ENCODE measurements around the gene ARF1.

Gene ARF1

DNA sequence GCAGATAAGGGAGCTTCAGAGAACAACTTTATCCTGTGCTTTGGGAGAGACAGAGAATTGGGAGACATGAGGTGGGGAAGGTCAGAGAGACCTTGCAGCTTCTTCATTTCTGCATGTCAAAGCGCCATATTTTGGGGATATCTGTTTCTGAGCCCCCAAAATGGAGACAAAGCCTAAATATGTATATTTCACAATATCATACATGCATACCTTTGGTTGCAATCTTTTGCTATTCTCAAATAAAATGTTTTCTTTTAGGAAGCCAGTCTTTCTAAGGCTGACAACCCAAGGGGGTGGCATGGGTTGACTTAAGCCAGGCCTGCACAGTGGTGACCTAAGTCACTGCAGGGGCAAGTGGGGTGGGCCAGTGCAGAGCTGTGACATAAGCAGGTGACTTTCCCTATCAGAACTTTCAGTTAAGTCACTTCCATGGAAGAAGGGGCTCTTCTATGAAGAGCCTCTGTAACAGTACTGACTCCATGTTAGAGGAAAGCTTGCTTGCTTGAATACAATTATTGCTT, 40.5 kb downstream of the ARF1 start:
- no peak for DNase-seq (ENCODE audit: low read depth)

DNA sequence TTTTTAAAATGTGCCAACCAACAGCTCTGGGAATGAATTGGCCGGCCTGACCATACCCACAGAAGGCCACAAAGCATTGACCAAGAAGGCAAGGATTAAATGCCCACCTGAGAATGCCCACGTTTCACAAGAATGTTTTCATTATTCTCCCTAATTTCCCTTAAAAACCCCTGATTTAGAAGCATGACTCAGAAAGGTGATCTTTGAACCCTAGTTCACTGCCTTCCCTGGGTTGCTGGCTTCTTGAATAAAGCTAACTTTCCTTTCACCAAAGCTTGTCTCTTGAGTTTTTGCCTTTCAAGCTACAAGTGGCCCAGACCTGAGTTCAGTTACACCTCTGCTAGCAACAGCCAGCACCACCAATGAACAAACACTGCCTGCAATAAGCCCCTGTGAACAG, 41.0 kb downstream of the ARF1 start:
- DNase-seq (ENCODE audit: low read depth), result no peak

DNA sequence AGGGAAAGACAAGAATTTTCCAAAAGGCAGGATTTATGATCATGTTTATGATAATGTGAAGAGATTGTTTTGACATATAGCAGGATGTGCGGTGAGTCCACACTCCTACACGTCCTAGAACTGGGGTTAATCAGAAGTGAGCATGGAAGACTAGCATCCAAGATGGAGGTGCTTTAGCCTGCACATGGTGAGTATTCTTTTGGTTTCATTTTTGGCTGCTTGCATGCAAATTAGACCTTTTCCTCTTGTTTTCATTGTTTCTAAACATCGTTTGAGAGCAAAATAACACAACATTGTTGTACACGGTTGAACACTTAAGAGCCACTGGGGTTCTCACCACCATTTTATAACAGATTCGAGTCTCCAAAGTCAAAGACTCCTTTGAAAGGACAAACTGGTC, 42.7 kb downstream of the ARF1 start:
- no peak for DNase-seq (ENCODE audit: low read depth)

DNA sequence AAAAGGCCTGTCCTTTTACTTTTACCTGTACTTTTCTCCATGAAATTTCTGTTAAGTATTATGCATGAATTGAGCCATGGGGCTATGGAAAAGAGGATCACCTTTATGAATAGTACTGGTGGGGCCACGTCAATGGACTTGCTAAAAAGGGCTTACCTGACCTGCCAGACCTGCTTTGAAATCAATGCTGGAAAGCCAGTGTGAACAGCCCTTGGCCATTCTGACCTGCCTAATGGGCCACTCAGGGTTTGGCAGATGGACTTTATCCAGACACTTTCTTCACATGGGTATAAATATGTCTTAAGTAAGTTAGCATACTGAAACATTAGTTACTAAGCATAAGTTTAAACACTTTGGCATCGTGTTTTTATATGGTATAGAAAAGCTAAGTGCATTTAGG, 49.3 kb downstream of the ARF1 start:
- DNase-seq (ENCODE audit: low read depth), result no peak

DNA sequence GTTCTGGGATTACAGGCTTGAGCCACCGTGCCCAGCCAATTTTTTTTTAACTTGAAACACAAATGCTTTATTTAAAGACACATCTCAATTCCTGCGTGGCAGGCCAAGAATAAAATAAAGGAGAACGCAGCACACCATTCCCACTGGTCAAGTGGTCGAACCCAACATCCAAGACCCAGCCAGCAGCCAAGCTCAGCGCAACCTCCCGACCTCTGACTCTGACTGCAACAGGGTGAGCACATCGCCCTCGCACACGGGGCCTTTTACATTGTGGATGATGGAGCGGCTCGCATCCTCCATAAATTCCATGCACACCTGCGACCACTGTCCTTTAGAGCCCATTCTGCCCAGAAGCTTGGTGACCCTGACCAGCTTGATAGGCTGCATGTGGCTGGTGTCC, 52.1 kb downstream of the ARF1 start:
- no peak for DNase-seq (ENCODE audit: low read depth)

DNA sequence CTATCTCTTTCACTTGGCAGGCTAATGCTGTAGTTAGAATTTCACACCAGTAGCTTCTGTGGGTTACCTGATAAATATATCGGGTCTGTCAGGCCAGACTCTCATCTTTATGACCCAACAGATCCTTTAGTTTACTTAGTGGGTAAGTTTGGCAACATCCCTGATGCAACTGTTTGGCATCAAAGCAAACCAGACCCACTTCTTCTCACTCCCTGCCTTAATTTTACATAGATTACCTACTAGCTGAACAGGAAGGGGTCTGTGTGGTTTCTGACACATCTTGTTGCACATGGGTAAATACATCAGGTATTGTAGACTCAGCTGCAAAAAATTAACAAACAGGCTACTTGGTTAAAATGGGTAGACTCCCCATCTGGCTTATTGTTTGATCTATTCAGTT, 54.4 kb downstream of the ARF1 start:
- DNase-seq (ENCODE audit: low read depth), result no peak

- no peak for DNase-seq (ENCODE audit: low read depth)
Measured at GRCh38 chr1:228139406-228139930, 57.0 kb downstream of the ARF1 start.

DNA sequence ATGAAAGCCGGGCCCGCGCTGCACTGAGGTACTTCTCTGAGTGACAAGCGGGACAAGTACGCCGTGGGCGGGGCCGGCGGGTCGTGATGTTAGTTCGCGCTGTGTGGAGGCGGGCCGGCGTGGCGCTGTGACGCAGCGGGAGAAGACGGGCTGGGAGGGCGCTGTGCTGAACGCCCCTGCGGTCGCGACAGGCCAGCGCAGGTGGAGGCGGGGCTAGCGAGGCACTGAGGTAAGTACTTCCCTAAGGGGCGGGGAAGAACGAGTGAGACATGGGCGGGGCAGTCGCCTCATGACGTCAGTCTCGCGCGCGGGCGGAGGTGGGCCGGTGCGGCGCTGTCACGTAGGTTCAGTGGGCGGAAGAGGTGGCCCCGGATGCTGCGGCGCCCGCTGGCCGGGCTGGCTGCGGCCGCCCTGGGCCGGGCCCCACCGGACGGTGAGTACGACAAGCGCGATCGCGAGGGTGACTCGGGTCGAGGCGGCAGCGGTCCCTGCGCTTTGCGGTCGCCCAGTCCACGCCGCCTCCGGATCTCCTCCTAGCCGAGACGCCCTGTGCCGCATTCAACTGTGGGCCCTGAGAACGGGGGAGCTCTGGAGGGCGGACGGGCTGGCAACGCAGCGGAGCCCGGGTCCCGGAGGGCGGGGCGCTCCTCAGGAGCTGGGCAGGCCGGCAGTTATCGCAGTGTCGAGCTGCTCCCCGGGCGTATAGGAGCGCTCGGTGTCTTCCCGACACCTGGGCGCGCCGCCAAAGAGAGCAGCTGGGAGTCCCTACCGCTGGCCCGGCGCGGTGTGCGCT, 57.6 kb downstream of the ARF1 start, which contains the start of gene GUK1:
TSS of gene GUK1 (plus strand) at position 349 of the 793 bp plus-strand sequence. CDS start at position 373, 24 bp downstream.
- DNase-seq (ENCODE audit: low read depth), result peak; percentile 99

- no peak for DNase-seq (ENCODE audit: low read depth)
Measured at GRCh38 chr1:228140724-228141225, 58.3 kb downstream of the ARF1 start.

- DNase-seq (ENCODE audit: low read depth), result no peak
Measured at GRCh38 chr1:228141226-228142044, 58.9 kb downstream of the ARF1 start.

DNA sequence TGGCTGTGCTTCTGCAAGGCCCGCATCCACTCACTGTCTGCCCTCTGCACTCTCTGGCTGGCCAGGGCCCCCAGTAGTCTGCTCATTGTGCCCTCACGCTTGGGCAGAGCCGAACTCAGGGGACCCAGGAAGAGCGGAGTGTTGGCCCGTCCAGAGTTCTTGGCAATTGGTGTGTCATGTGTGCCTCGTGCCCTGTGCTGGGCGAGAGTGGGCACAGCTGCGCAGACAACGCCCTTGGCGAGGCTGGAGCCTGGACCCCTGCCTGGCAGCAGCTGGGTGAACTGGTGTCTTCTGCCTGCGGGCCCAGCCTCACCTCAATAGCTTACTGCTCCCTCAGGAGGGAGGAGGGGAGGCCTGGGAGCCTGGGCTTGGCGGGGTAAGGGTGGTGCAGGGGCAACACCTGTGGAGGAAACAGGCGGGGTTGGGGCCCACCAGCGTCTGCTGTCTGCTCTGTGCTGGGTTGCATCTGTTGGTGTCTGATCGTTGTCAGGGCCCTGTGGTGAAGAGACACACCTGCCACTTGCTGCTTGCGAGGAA, 59.7 kb downstream of the ARF1 start:
- DNase-seq (ENCODE audit: low read depth), result no peak

DNA sequence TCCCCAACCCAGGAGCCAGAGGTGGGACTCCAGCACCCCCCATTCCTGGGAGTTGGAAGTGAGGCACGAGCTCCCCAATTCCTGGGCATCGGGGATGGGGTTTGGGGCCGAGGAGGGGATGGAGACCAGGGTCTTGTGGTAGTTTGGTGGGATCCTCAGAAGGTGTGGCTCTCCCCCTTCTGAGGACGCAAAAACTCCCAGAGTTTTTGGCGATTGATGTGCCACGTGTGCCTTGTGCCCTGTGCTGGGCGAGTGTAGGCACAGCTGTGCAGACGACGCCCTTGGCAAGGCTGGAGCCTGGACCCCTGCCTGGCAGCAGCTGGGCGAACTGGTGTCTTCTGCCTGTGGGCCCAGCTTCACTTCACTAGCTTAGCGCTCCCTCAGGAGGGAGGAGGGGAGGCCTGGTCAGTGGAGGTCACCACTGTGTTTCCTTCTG, 60.2 kb downstream of the ARF1 start:
- no peak for DNase-seq (ENCODE audit: low read depth)

DNA sequence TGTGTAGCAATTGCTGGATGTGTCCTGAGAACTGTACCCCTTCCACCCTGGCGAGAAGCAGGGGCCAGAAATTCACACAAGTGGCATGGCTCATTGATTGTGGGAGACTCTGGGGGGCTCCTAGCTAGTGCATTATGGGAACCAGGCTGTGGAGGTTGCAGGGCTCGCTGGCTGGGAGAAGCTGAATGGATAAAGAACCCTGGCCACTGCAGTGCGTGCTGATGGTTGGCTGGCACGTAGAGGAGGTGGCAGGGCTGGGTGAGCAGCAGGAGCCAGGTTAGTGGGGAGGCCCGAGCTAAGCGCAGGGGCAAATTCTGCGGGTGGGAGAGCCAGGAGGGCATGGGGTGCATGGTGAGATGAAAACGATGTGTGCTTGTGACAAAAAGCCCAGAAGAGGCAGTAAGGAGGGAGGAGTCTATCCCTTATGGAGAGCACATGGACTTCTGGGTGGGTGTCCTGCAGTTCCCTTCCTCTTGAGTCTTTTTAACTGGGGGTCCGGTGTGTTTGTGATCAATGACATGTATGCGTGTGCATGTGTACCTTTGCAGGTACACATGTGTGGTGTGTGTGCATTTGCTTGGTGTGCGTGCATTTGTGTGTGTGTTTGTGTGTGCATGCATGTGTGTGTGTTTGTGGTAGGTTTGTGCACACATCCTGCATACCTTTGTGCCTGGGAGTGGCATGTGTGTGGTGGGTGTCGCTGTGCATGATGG, 61.1 kb downstream of the ARF1 start:
- DNase-seq (ENCODE audit: low read depth), result no peak

DNA sequence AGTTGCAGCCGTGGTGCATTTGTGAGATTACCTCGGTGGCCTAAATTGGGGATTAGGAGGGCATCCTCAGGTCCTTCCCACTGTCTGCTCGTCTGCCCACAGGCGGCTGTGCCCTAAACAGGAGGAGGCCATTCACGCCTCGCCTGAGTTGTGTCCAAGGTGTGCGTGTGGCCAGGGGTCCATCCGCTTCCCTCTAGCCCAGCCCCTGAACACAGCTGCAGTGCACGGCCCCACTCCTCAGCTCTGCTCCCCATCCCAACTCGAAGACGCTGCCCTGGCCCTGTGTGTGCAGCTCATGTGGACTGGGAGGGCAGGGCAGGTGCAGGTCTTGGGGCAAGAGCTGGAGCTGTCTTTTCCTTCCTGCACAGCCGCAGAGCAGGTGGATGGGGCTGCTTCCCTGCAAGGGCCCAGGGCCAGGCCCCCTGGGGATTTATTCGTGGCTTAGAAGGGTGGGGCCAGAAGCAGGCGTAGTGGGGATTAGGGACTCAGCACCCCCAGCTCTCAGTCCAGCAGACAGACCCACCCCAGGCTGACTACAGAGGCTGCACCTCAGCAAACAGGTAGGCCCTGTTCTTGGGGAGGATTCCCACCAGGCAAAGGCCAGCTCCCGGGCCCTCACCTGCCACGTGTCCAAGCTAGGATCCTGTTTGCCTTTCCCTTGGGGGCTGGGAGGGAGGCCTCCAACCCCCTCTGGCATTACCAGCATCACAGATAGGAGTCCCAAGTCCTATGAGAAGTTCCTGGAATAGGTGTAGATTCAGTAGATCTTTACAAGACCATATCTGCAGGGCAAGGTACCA, 61.9 kb downstream of the ARF1 start:
- no peak for DNase-seq (ENCODE audit: low read depth)

- DNase-seq (ENCODE audit: low read depth), result no peak
Measured at GRCh38 chr1:228144993-228145343, 62.5 kb downstream of the ARF1 start.

DNA sequence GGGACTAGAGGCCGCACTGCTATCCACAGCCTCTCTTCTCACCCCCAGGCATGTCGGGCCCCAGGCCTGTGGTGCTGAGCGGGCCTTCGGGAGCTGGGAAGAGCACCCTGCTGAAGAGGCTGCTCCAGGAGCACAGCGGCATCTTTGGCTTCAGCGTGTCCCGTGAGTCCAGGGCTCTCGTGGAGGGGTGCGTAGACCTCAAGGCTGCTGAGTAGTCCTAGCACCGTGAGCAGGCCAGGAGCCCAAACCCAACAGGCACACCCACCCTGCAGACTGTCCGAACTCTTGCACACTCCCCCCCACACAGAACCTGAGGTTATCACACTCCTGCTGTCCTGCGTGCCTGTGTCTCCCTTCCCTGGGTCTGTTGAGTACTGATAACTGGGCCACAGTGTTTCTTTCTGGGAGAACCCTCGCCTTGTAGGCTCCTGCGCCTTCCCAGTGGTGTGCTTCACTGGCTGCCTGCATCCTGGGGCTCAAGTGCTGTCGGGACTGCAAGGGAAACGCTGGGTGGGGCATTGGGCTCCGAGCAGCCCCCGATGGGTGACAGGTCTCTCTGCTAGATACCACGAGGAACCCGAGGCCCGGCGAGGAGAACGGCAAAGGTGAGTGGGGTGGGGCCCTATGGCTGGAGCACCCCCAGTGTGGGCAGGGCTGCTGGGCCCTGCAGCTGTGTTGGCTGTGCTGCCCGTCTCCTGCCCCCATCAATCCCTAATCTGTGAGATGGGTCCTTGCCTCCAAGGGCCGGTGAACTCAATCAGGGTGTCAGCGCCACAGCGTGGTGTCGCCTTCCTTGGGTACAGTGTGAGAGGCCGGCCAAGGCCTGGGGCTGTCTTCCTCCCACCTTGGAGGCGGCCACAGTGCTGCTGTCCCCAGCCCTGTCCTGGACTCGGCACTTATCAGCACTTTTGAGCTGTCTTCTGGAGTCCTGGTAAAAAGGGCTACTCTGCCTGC, 63.2 kb downstream of the ARF1 start:
- DNase-seq (ENCODE audit: low read depth), result no peak

GRCh38 chr1:228146417-228147150, 64.1 kb downstream of the ARF1 start:
- DNase-seq (ENCODE audit: low read depth), result no peak

DNA sequence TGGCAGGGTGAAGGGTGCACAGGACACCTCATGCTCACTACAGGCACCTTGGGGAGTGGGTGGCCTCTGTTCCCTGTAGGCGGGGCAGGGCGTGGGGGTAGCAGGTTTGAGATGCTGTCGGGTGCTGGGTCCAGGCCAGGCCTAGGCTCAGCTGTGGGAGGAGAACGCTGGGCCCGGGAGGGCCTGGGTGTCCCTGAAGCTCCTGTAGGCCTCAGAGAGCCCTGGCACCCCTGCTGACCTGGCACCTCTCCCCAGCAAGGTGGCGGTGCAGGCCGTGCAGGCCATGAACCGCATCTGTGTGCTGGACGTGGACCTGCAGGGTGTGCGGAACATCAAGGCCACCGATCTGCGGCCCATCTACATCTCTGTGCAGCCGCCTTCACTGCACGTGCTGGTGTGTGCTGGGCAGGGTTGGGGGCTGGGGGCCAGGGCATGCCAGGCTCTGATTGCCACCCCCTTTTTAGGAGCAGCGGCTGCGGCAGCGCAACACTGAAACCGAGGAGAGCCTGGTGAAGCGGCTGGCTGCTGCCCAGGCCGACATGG, 64.7 kb downstream of the ARF1 start:
- no peak for DNase-seq (ENCODE audit: low read depth)

DNA sequence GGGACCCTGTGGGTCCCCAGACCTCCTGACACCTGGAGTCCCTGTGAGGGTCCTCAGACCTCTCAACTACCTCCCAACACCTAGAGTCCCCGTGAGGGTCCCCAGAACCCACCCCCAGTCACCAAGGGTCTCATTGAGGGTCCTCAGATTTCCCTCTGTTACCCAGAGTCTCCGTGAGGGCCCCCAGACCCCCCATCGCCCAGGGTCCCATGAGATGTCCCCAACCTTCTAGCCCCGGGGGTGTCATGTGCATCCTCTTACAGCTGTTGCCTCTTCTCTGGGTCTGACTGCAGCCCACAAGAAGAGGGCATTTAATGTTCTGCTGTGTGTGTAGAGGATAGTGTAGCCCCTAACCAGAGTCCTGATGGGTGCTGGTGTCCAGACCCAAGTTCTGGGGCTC, 65.3 kb downstream of the ARF1 start:
- DNase-seq (ENCODE audit: low read depth), result no peak
